Endothelial cell of umbilical vein (primary cell): ENCODE measurements around the gene PLEKHJ1. TPM values are rescaled to one million over a fixed set of nuclear protein-coding genes. Genes with fewer than 3 reads are reported as not detected.

Experiments used
- BruUV-seq: library from RNA; stranded (reverse); fragments of 400-500 nt; replicated peaks from 2 replicates; lab custom pipeline; 2021; lab: Mats Ljungman, UMichigan
- CTCF ChIA-PET: fragments of 300-600, 350-600 bp; sonication (Branson Sonifier 250); formaldehyde crosslinking; loops from one replicate; lab custom pipeline; 2021; ENCODE audit warnings: antibody characterized with exemption, inconsistent platforms; lab: Charles Lee
- POLR2A ChIA-PET: fragments of 300-600, 350-600 bp; sonication (Branson Sonifier 250); formaldehyde crosslinking; loops from one replicate; lab custom pipeline; 2021; ENCODE audit warnings: antibody characterized with exemption, inconsistent platforms; lab: Charles Lee
- DNase-seq: peaks from one replicate; pipeline ENCODE4 v3.0.0-alpha.2; 2011; ENCODE audit warnings: low read depth, low spot score
- FAIRE-seq: peaks from 2 replicates; lab custom pipeline; 2011; peaks lifted over from hg19 to GRCh38; lab: Jason Lieb, UNC
- H2AFZ ChIP-seq: 2 replicates; pipeline ENCODE4 v1.6.0; 2012; ENCODE audit warnings: low read depth, low read length, control low read depth, inconsistent platforms
- H3K27ac ChIP-seq: 2 replicates; pipeline ENCODE4 v1.5.1; 2011; ENCODE audit warnings: low read depth, mild to moderate bottlenecking, control low read depth, low read length, moderate library complexity; ENCODE audit not compliant: insufficient read depth
- H3K27me3 ChIP-seq, 2 experiments: 2 replicates each; pipeline versions ENCODE4 v1.6.0 to v1.6.1; 2011; ENCODE audit warnings: low read length in 2 of 2, mixed read lengths in 1 of 2; ENCODE audit not compliant: control insufficient read depth in 2 of 2, insufficient read depth in 2 of 2
- H3K36me3 ChIP-seq, 2 experiments: 2 replicates in 1 of 2; 3 replicates in 1 of 2; pipeline ENCODE4 v1.5.1; 2011; ENCODE audit warnings: low read length in 2 of 2, mild to moderate bottlenecking in 1 of 2, moderate library complexity in 1 of 2; ENCODE audit not compliant: control insufficient read depth in 2 of 2, insufficient read depth in 2 of 2; ENCODE audit errors: extremely low read depth in 1 of 2
- H3K4me1 ChIP-seq: 3 replicates; pipeline ENCODE4 v1.5.1; 2011; ENCODE audit warnings: mild to moderate bottlenecking, low read length; ENCODE audit not compliant: control insufficient read depth, insufficient read depth; ENCODE audit errors: extremely low read depth
- H3K4me2 ChIP-seq: 2 replicates; pipeline ENCODE4 v1.6.1; 2011; ENCODE audit warnings: low read length, control low read depth, mixed read lengths; ENCODE audit not compliant: insufficient read depth
- H3K4me3 ChIP-seq, 3 experiments: fragments of 200-600 bp in 1 of 3; sonication (generic), shearing (Covaris generic) in 1 of 3; replicated peaks in 1 of 3; 2 replicates each; pipeline ENCODE4 v1.5.1; 2011 to 2016; ENCODE audit warnings: control low read depth in 3 of 3, low read length in 3 of 3, mild to moderate bottlenecking in 2 of 3, inconsistent platforms in 1 of 3, low read depth in 1 of 3, moderate library complexity in 1 of 3; ENCODE audit not compliant: insufficient read depth in 1 of 3
- H3K79me2 ChIP-seq: 2 replicates; pipeline ENCODE4 v1.6.0; 2012; ENCODE audit warnings: low read length, inconsistent platforms; ENCODE audit not compliant: control insufficient read depth, insufficient read depth
- H3K9ac ChIP-seq: replicated peaks from 2 replicates; pipeline ENCODE3; 2011; ENCODE audit warnings: low read length, control low read depth; ENCODE audit not compliant: insufficient read depth; ENCODE audit errors: extremely low read depth
- H3K9me1 ChIP-seq: replicated peaks from 3 replicates; pipeline ENCODE4 v1.6.0; 2011; ENCODE audit warnings: mild to moderate bottlenecking, low read length; ENCODE audit not compliant: control insufficient read depth, insufficient read depth; ENCODE audit errors: extremely low read depth
- H3K9me3 ChIP-seq: replicated peaks from 2 replicates; pipeline ENCODE4 v1.5.1; 2012; ENCODE audit warnings: low read length, inconsistent platforms; ENCODE audit not compliant: control insufficient read depth, insufficient read depth
- H4K20me1 ChIP-seq: replicated peaks from 2 replicates; pipeline ENCODE3; 2011; ENCODE audit warnings: mild to moderate bottlenecking, low read length; ENCODE audit not compliant: control insufficient read depth, insufficient read depth; ENCODE audit errors: extremely low read depth
- EZH2 ChIP-seq: IDR thresholded peaks from 2 replicates; pipeline ENCODE4 v1.6.1; 2012; ENCODE audit warnings: borderline replicate concordance, low read depth, mild to moderate bottlenecking, moderate library complexity, low read length, inconsistent platforms; ENCODE audit not compliant: severe bottlenecking
- FOS ChIP-seq: IDR thresholded peaks from 2 replicates; pipeline ENCODE4 v1.6.1; 2011; ENCODE audit warnings: mild to moderate bottlenecking, low read length, moderate library complexity, borderline replicate concordance; ENCODE audit not compliant: insufficient read depth
- GATA2 ChIP-seq: IDR thresholded peaks from 2 replicates; pipeline ENCODE4 v1.7.0; 2011; ENCODE audit warnings: low read depth, mild to moderate bottlenecking, moderate library complexity, mixed read lengths, low read length; ENCODE audit not compliant: insufficient read length, insufficient read depth
- MYC ChIP-seq: IDR thresholded peaks from one replicate; pipeline ENCODE4 v1.6.1; 2011; ENCODE audit warnings: mild to moderate bottlenecking, low read depth, low read length
- dilution Hi-C: fragments of 300-500 bp; cut with MboI; formaldehyde crosslinking; loops from one replicate; pipeline ENCODE4 v1.15.0; 2019; ENCODE audit warnings: low sequenced_read_pairs; ENCODE audit not compliant: extremely low pct_ligation_motif_present
- intact Hi-C: fragments of 100-400 bp; cut with micrococcal nuclease; formaldehyde crosslinking; loops from one replicate; pipeline ENCODE4 v1.10.0; 2022
- polyA plus RNA-seq, 4 experiments: library from polyadenylated mRNA; depleted of rRNA in 3 of 4; stranded (reverse) in 3 of 4; unstranded in 1 of 4; fragments of >200 nt; gene quantifications; 2 replicates each; pipeline versions ENCODE4 v1.2.1 to v1.2.3, GENCODE V29; 2011 to 2012; ENCODE audit warnings: missing spikeins in 1 of 4
- total RNA-seq: library from RNA; stranded (reverse); gene quantifications from 2 replicates; pipeline ENCODE4 v1.2.3, GENCODE V29; 2021
- TF ChIP-seq, protein P1 (sequence below): IDR thresholded peaks from 2 replicates; pipeline ENCODE4 v1.6.1; 2011; ENCODE audit not compliant: insufficient read depth, insufficient read length
- TF ChIP-seq, protein P2 (sequence below), 2 donors: IDR thresholded peaks; 1 replicate in 1 of 2; 2 replicates in 1 of 2; pipeline ENCODE4 v1.5.1; 2011; ENCODE audit warnings: low read length in 2 of 2, mild to moderate bottlenecking in 2 of 2, moderate library complexity in 2 of 2, control low read depth in 1 of 2, inconsistent platforms in 1 of 2, low read depth in 1 of 2; ENCODE audit not compliant: insufficient read depth in 1 of 2; ENCODE audit errors: extremely low read depth in 1 of 2

PLEKHJ1 gene
- total and polyA plus RNA-seq, 2 donors (not counting 3 experiments of a cell fraction or from before 2014, with no cell fraction given), result 82.4 to 115 TPM

- no peaks in the 10 kb centered on the region for H3K9me1 ChIP-seq
- POLR2A ChIA-PET, result no interaction called here
- TF ChIP-seq FOS, result no peak
- TF ChIP-seq, protein P1, sequence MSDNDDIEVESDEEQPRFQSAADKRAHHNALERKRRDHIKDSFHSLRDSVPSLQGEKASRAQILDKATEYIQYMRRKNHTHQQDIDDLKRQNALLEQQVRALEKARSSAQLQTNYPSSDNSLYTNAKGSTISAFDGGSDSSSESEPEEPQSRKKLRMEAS, result no peak
- no peak for TF ChIP-seq GATA2
- TF ChIP-seq MYC, result no peak
- TF ChIP-seq, protein P2, sequence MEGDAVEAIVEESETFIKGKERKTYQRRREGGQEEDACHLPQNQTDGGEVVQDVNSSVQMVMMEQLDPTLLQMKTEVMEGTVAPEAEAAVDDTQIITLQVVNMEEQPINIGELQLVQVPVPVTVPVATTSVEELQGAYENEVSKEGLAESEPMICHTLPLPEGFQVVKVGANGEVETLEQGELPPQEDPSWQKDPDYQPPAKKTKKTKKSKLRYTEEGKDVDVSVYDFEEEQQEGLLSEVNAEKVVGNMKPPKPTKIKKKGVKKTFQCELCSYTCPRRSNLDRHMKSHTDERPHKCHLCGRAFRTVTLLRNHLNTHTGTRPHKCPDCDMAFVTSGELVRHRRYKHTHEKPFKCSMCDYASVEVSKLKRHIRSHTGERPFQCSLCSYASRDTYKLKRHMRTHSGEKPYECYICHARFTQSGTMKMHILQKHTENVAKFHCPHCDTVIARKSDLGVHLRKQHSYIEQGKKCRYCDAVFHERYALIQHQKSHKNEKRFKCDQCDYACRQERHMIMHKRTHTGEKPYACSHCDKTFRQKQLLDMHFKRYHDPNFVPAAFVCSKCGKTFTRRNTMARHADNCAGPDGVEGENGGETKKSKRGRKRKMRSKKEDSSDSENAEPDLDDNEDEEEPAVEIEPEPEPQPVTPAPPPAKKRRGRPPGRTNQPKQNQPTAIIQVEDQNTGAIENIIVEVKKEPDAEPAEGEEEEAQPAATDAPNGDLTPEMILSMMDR (IDR thresholded peaks at IDR 0.05; ENCODE audit: extremely low read depth in 1 of 2, insufficient read depth in 1 of 2, low read depth in 1 of 2, low read length in 2 of 2), result no peak
- no peak for TF ChIP-seq EZH2
- H3K4me2 ChIP-seq, result peak overlapping the region; percentile 71
- peak overlapping the region; percentile 32 for H3K9ac ChIP-seq
- peaks cover 32% of the 10 kb centered on the region for H3K4me1 ChIP-seq
- FAIRE-seq (no peak), DNase-seq (no peak)
- CTCF ChIA-PET, result no interaction called here
- H3K27ac ChIP-seq, result no peak overlapping the region
- peak overlapping the region; percentile 67 for H2AFZ ChIP-seq
- peaks cover 2 to 11% of the 10 kb centered on the region in 2 experiments for H3K36me3 ChIP-seq
- H3K27me3 ChIP-seq, result no peaks in the 10 kb centered on the region
- H3K79me2 ChIP-seq, result peaks cover 40% of the 10 kb centered on the region
- H4K20me1 ChIP-seq, result no peaks in the 10 kb centered on the region
- intact Hi-C loops, result loop anchor here (1.0 kb wide), 2 partner anchors 33 to 102 kb away; partner anchors contain the start of genes PLEKHJ1 and SF3A2
- BruUV-seq, result no TSS peak
- H3K9me3 ChIP-seq, result no peaks in the 10 kb centered on the region
- dilution Hi-C loops, result no loop called here
- peak overlapping the region; percentile 58 to 86 (median 64) for H3K4me3 ChIP-seq
Observed at GRCh38 chr19:2268861-2269243, 32.7 kb upstream of the PLEKHJ1 start.
